ENCODE measurements around the gene CHRNE.

DNA sequence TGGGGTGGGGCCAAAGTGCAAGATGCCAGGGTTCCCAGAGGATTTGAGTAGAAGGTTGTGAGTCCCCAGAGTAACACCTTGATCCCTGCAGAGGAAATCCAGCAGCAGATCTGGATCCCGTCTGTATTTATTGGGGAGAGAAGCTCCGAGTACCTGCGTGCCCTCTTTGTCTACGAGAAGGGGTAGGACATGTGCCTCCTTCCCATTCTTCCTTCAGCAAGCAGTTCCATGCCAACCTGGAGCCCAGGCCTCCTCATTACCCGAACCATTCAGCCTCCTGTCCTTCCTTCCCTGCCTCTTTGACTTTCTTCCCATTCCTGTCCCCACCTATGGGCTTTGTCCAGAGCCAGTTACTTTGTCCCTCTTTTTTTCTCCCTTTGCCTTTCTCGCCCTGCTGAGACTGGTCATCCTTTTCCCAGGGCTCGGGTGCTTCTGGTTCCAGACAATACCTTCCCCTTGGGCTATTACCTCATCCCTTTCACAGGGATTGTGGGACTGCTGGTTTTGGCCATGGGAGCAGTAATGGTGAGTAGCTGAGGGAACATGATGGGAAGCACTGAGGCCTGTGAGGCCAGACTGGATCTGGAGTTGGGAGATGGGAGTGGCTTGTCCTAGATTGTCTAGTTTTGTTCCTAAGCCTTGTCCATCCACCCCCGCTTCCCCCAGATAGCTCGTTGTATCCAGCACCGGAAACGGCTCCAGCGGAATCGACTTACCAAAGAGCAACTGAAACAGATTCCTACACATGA, 40.0 kb upstream of the CHRNE start:
- TF ChIP-seq, protein P1, sequence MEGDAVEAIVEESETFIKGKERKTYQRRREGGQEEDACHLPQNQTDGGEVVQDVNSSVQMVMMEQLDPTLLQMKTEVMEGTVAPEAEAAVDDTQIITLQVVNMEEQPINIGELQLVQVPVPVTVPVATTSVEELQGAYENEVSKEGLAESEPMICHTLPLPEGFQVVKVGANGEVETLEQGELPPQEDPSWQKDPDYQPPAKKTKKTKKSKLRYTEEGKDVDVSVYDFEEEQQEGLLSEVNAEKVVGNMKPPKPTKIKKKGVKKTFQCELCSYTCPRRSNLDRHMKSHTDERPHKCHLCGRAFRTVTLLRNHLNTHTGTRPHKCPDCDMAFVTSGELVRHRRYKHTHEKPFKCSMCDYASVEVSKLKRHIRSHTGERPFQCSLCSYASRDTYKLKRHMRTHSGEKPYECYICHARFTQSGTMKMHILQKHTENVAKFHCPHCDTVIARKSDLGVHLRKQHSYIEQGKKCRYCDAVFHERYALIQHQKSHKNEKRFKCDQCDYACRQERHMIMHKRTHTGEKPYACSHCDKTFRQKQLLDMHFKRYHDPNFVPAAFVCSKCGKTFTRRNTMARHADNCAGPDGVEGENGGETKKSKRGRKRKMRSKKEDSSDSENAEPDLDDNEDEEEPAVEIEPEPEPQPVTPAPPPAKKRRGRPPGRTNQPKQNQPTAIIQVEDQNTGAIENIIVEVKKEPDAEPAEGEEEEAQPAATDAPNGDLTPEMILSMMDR (conservative IDR thresholded peaks at IDR 0.05; ENCODE audit: low read length) = no peak
- no peak for TF ChIP-seq EZH2phosphoT487 (IDR thresholded peaks at IDR 0.05; ENCODE audit: borderline replicate concordance, low read depth, low read length)

Measured in OCI-LY7 (cell line).